ENCODE measurements around the gene BLCAP. TPM values are rescaled to one million over a fixed set of nuclear protein-coding genes. Genes with fewer than 3 reads are reported as not detected.

BLCAP gene
- total RNA-seq, 1 donor from 2014 or later = 42.7 TPM

GRCh38 chr20:37533154-37533715 is 5.6 kb upstream of the BLCAP start:
- no peak for DNase-seq (ENCODE audit: low spot score, unreplicated experiment)
- Mint-ChIP-seq H3K4me3 (ENCODE audit: low read depth) (no peak overlapping the region), H3K36me3 (ENCODE audit: insufficient read depth) (no peaks in the 10 kb centered on the region), H3K27me3 (no peaks in the 10 kb centered on the region), H3K4me1 (ENCODE audit: low read depth) (peaks cover 9% of the 10 kb centered on the region), H3K9me3 (ENCODE audit: low read depth) (no peaks in the 10 kb centered on the region), H3K27ac (no peak overlapping the region)
- TF ChIP-seq, protein P1, sequence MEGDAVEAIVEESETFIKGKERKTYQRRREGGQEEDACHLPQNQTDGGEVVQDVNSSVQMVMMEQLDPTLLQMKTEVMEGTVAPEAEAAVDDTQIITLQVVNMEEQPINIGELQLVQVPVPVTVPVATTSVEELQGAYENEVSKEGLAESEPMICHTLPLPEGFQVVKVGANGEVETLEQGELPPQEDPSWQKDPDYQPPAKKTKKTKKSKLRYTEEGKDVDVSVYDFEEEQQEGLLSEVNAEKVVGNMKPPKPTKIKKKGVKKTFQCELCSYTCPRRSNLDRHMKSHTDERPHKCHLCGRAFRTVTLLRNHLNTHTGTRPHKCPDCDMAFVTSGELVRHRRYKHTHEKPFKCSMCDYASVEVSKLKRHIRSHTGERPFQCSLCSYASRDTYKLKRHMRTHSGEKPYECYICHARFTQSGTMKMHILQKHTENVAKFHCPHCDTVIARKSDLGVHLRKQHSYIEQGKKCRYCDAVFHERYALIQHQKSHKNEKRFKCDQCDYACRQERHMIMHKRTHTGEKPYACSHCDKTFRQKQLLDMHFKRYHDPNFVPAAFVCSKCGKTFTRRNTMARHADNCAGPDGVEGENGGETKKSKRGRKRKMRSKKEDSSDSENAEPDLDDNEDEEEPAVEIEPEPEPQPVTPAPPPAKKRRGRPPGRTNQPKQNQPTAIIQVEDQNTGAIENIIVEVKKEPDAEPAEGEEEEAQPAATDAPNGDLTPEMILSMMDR (IDR thresholded peaks at IDR 0.05; ENCODE audit: unreplicated experiment) = no peak

- Mint-ChIP-seq H3K27me3 (no peaks in the 10 kb centered on the region), H3K9me3 (ENCODE audit: low read depth) (no peaks in the 10 kb centered on the region), H3K36me3 (ENCODE audit: insufficient read depth) (no peaks in the 10 kb centered on the region), H3K4me3 (ENCODE audit: low read depth) (no peak overlapping the region), H3K4me1 (ENCODE audit: low read depth) (peaks cover 13% of the 10 kb centered on the region), H3K27ac (no peak overlapping the region)
- DNase-seq (ENCODE audit: low spot score, unreplicated experiment) = no peak
- TF ChIP-seq, protein P1 (IDR thresholded peaks at IDR 0.05; ENCODE audit: unreplicated experiment) = no peak
These were observed 4.2 kb upstream of the BLCAP start for GRCh38 chr20:37531856-37532255.

DNA sequence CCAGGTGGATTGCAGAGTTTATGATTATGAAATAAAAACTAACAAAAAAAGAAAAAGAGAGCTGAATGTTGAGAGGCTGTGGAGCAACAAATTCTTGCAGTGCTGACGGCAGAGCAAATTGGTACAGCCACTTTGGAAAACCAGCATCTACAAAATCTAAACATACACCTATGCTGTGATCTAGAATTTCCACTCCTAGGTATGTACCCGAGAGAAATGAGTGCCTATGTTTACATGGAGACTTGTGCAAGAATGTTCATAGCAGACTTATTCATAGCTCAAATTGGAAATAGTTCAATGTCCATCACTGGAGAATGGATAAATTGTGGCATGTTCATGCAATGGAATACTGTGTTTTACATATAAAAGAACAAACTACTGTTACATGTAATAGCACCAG is 3.0 kb upstream of the BLCAP start:
- no peak for DNase-seq (ENCODE audit: low spot score, unreplicated experiment)
- Mint-ChIP-seq H3K27me3 (no peaks in the 10 kb centered on the region), H3K9me3 (ENCODE audit: low read depth) (no peaks in the 10 kb centered on the region), H3K36me3 (ENCODE audit: insufficient read depth) (no peaks in the 10 kb centered on the region), H3K4me3 (ENCODE audit: low read depth) (no peak overlapping the region), H3K4me1 (ENCODE audit: low read depth) (peaks cover 21% of the 10 kb centered on the region), H3K27ac (no peak overlapping the region)
- TF ChIP-seq, protein P1 (IDR thresholded peaks at IDR 0.05; ENCODE audit: unreplicated experiment) = no peak

DNA sequence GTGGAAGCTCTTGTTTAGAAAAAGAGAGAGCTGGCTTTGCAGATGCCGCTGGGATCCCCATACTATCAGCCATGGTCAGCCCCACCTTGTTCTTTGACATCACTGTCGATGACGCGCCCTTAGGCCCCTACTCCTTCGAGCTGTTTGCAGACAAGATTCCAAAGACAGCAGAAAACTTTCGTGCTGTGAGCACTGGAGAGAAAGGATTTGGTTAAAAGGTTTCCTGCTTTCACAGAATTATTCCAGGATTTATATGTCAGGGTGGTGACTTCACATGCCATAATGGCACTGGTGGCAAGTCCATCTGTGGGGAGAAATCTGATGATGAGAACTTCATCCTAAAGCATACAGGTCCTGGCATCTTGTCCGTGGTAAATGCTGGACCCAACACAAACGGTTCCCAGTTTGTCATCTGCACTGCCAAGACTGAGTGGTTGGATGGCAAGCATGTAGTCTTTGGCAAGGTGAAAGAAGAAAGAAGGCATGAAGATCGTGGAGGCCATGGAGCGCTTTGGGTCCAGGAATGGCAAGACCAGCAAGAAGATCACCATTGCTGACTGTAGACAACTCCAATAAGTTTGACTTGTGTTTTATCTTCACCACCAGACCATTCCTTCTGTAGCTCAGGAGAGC is 2.4 kb upstream of the BLCAP start:
- no peak for DNase-seq (ENCODE audit: low spot score, unreplicated experiment)
- Mint-ChIP-seq H3K36me3 (ENCODE audit: insufficient read depth) (no peaks in the 10 kb centered on the region), H3K4me3 (ENCODE audit: low read depth) (no peak overlapping the region), H3K4me1 (ENCODE audit: low read depth) (peaks cover 27% of the 10 kb centered on the region), H3K27me3 (no peaks in the 10 kb centered on the region), H3K9me3 (ENCODE audit: low read depth) (no peaks in the 10 kb centered on the region), H3K27ac (no peak overlapping the region)
- TF ChIP-seq, protein P1 (IDR thresholded peaks at IDR 0.05; ENCODE audit: unreplicated experiment) = no peak

- TF ChIP-seq, protein P1 (IDR thresholded peaks at IDR 0.05; ENCODE audit: unreplicated experiment) = no peak
- Mint-ChIP-seq H3K4me1 (ENCODE audit: low read depth) (peaks cover 34% of the 10 kb centered on the region), H3K27ac (peak overlapping the region; percentile 56), H3K9me3 (ENCODE audit: low read depth) (no peaks in the 10 kb centered on the region), H3K4me3 (ENCODE audit: low read depth) (peak overlapping the region; percentile 88), H3K27me3 (no peaks in the 10 kb centered on the region), H3K36me3 (ENCODE audit: insufficient read depth) (no peaks in the 10 kb centered on the region)
- DNase-seq (ENCODE audit: low spot score, unreplicated experiment) = no peak
These were observed 1.7 kb upstream of the BLCAP start for GRCh38 chr20:37529214-37529967.
